ENCODE measurements around the gene PRKCZ. TPM values are rescaled to one million over a fixed set of nuclear protein-coding genes. Genes with fewer than 3 reads are reported as not detected.
A peak's percentile ranks its signal among the peaks of the same experiment; 100 is the strongest.

Gene PRKCZ
- total RNA-seq, 1 experiment from 2014 or later = 0.52 TPM

DNA sequence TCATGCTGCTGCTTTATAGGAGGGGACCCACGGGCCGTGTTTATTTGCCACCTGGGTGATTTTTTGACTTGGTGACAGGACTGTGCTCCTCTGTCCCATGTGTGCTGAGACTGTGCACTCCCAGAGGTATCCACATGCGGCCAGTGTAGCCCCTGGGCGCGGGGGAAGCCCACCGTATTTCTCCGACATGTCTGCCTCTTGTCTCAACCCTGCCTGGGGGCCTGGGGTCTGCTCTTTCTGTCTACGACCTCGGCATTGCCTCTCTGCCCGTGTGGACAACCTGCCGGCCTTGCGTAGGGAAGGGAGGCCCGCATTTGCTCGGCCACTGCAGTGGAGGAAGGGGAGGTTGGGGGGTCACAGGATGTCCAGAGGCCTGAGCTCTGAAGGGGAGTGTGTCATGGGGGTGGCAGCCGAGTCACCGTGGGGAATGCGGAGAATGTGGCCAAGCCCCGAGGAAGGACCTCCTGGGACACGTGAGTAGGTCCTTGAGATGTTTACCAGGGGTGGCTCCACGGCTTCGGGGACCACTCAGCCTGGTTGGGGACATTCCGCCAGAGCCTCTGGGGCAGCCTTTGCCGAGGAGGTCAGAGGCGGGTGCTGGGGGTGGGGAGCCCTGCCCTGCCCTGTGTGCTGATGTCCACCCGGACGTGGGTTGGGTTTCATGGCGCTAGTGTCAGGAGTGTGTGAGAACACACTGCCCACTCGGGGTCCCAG lies 11.0 kb downstream of the PRKCZ start:
- DNase-seq (ENCODE audit: low read depth) = no peak

DNA sequence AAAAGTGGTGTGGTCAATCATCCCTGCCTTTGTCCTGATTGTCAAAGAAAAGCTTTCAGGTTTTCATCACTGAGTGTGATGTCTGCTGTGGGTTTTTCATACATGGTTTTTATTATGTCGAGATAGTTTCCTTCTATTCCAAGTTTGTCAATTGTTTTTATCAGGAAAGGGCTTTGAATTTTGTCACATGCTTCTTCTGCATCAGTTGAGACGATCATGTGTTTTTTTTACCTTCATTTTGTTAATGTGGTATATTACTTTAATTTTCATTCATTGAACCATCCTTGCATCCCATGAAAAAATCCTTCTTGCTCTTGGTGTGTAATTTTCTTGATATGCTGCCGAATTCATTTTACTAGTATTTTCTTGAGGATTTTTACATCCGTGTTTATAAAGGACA lies 15.5 kb downstream of the PRKCZ start:
- no peak for DNase-seq (ENCODE audit: low read depth)

DNA sequence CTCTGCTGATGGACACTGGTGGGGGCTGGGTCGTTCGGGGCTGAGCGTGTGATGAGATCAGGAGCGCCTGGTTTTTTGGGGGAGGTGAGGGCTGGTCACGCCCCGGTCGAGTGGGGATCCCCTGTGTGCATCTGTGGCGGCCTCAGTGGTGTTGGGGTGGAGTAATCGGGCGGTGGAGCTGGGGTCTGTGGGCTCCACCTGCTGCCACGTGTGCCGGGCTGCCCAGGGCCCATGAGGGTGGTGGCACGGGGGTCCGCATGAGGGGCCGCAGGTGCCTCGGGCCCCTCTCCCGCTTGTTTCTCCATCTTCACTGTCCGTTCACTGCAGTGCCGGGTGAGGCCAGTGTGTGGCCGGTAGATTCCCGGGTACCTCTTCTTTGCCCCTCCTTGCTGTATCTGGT lies 17.2 kb downstream of the PRKCZ start:
- no peak for DNase-seq (ENCODE audit: low read depth)

DNA sequence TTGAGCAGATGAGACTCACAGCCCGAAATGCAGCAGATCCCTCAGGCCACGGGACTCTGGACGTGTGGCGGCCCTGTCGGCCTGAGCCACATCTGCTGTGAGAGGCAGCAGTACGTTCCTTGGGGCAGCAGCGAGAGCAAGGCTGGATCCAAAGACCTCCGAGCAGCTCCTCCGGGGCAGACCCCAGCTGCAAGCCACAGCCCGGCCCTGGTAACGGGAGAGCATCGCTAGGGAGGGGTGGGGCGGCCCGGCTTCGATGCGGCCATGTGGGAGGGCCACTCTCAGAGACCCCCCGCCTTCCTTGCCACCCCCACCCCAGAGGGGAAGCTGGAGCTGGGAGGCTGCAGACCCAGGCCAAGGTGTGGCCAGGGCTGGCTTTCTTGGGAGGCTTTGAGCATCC lies 17.8 kb downstream of the PRKCZ start:
- DNase-seq (ENCODE audit: low read depth) = no peak

DNA sequence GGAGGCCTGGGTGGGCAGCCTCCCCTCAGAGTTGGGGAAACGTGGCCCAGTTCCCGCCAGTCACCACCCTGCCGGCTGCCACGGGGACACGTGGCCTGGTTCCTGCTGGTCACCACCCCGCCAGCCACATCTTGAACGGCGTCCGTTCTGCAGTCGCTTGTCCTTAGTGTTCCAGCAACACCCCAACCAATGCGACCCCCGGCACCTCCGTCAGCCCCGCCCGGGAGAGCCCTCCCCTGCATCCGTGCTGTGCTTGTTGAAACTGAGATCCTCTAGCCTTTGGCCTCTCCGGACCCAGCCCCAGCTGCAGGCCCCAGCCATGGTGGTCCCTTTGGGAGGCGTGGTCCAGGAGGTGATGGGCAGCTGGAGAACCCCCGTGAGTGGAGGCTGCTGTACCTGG lies 18.7 kb downstream of the PRKCZ start:
- DNase-seq (ENCODE audit: low read depth) = no peak

DNA sequence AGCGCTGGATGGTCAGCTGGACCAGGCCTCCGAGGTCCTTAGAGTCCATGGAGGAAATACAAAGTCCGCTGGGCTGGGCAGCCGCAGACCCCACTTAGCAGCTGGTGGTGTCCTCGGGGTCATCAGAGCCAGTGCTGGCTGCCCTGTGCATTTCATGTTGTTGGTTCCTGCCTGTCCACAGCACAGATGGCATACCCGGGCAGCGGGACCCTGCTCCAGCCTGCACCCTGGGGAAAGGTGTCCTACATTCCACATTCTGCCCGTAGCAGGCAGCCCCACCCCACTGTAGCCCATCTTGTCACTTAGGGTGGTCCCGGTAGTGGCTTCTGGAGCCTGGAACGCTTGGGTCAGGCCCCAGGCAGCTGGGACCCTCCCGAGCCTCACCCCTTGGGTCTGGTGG lies 19.8 kb downstream of the PRKCZ start:
- DNase-seq (ENCODE audit: low read depth) = no peak

DNA sequence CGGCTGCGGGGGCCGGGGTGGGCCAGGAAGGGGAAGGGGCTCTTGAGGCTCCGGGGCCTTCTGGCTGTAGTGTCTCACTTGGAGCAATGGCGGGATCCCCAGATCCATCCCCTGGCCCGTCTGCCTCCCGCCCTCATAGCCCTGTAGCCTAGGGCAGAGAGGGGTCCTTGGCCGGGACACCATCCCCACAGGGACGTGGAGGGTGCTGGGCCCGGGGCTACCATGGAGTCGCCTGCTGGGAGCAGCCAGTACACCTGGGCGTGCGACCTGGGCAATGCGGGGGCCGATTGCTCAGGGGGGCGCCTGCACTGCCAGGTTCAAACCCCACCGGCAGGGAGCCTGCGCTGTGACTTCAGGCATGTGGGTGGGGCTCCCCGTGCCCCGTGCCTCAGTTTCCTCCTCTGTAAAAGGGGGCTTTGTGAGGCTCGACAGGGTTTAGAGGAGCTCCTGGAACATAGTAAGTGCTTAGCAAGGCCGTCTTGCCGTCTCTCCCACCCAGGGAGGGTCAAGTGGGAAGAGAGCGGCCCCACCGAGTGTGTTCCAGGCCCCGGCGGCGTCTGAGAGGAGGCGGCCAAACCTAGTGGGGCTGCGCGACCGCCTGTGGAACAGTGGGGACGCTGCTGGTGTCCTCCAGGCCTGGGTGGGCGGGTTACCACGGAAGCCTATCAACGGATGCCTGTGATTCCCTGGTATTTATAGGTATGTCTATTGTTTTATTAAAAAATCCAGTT lies 20.8 kb downstream of the PRKCZ start:
- DNase-seq (ENCODE audit: low read depth) = no peak

DNA sequence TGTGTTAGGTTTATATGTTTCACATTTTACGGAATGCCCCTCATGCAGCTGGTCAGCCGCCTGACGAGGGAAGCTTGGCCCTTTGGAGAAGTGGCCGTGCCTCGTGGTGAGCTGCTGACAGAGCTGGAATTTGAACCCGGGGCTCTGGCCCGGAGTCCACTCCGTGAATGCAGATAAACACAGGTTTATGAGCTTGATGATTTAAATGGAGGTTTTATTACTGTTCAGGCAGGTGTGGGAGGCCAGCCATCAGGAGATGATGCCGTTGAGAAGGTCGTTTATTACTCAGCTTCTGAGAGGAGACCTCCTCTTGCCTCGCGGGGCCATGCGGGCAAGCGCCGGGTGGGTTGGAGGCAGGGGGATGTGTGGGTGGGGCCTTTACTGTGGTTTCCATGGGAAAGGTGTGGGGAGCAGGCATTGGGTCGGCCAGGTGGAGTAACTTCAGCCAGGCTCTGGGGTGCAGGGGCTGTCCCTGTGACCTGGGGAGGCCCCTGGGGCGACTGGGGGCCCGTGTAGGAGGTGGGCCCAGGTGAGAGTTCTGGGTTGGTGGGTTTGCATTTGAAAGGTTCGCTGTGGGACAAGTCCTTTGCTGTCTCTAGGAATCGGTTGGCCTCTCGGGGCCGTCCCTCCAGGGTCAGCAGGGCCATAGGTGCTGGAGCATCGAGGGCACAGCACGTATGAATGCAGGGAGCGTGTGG lies 22.0 kb downstream of the PRKCZ start:
- no peak for DNase-seq (ENCODE audit: low read depth)

DNA sequence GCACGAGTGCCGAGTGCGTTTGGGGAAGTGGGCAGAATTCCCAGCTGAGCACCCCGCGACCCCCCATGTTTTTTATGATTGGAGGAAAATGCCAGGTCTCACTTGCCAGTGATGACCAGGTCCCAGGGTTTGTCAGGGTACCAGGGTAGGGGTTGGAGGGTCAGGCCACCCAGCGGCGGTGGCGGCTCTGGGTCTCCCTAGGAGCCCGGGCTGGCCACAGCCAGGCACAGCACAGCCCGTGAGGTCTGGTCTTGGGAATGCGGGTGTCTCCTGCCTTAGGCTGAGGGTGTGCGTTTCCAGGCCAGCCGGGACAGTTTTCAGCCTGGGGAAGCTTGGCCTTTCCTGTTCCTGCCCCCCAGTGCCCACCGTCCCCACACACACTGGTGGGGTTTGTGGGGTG lies 22.7 kb downstream of the PRKCZ start:
- no peak for DNase-seq (ENCODE audit: low read depth)

DNA sequence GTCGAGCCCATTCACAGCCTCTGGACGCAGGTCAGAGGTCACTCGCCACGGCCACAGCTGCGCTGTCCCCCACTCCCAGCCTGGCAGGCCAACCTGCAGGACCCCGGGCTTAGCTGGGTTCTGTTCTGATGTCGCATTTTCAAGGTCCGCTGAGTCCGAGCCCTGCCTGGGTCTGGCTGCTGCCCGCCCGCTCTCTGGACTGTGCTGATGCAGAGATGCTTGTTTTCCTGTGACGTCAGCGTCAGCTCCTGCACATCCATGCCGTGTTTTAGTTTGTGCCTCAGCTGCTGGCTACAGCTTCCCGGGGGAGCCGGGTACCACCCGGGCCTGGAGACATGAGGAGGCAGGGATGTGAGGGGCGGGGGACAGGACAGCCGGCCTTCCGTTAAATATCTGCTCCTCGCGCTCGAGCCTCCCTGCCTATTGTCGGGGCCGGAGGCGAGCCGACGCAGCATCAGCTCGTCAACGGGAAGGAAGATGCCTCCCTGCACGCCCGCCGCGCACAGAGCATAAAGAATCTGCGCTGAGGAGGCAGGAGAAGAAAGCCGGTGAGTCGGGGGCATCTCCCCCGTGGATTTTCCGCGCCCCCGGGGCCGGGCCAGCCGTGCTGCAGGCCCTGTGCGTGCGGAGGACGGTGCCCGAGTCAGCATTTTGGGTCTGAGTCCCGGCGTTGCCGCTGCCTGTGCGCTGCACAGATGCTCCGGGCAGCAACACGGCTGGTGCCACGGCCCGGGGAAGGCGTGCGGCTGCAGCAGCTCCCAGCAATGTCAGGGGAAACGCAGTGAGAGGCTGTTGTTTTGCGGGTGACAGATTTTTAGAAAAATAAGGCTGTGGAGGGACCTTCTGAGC lies 23.4 kb downstream of the PRKCZ start:
- peak; percentile 48 for DNase-seq (ENCODE audit: low read depth)

DNA sequence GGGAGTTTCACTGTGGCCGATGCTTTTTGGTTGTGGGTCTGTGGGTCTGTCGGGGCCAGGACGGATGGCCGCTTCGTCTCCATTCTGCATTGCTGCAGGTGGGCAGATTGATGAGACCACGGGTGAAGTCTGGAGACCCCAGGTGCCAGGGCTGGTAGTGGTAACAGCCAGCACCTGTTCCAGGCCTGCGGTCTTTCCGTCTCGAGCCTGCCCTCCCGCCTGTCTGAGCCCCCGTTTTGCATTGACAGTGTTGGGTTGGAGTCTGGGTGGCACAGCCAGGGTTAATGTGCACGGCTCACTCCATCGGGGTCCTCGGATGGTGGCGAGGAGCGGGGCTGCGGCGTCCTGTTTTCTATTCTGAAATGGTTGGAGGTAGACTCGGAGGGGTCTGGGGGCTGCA lies 24.2 kb downstream of the PRKCZ start:
- no peak for DNase-seq (ENCODE audit: low read depth)

DNA sequence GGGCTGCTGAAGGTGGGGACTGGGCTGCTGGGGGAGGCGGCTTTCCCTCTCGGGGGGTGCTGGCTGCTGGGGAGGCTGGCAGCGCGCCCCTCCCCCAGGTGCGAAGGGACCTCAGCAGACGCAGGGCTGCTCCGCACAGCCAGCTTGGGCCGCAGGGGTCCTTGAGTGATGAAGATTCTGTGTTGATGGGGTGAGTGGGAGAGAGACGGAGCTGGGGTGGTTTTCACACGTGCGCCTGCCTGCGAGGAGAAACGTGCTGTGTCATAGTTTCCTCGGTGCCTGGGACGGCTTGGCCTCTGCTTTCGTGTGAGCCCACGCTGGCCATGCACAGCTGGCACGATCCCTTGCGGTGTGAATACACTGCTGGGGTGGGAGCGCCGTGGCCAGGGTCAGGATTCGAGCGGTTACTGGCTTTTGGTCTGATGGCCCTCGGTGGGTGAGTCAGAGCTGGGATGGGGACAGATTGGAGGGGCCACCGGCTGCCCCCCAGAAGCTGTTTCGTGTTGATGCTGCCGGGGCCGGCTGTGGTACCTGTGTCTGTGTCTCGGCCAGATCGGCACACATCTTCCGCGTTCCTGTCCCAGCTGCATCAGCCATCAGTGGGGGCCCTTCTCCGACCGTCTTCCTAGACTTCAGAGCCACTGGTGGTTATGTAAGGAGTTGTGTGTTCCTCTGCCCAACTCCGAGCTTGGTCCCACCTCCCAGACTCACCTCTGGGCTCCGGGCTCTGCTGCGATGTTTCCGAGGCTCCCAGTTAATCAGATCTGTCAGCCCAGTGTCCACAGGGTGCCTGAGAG lies 24.9 kb downstream of the PRKCZ start:
- DNase-seq (ENCODE audit: low read depth) = no peak

DNA sequence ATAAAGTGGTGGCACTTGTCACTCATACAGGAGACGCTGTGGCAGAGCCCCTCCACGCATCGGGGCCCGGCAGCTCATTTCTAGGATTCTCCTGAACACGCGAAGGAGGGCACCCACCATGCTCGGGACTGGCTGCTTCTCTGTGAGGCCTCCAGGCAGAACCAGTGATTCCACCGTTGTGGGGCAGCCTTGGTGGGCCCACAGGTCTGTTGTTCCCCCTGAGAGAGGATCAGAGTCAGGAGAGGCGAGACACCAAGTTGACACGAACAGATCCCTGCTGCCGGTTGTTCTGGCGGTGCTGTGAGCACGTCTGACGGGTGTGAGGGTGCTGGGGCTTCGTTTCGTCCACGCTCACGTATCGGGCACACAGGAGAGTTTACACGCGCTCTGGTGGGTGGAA lies 26.6 kb downstream of the PRKCZ start:
- DNase-seq (ENCODE audit: low read depth) = no peak

DNA sequence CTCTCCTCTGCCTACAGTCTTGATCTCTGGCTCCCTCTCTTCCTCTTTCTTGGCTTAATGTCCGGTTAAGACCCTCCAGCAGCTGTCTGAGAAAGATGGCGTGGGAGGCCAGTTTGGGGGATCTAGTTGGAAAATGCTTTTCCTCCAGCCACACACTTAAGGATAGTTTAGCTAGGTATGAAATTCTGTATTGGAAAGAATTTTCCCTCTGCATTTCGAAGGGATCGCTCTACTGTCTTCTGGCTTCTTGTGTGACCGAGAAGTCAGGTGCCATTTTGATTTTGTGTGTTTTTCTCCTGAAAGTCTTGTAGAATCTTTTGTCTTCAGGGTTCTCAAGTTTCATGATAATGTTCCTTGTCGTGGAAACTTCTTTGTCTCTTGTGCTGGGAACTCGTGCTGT lies 28.0 kb downstream of the PRKCZ start:
- DNase-seq (ENCODE audit: low read depth) = no peak

DNA sequence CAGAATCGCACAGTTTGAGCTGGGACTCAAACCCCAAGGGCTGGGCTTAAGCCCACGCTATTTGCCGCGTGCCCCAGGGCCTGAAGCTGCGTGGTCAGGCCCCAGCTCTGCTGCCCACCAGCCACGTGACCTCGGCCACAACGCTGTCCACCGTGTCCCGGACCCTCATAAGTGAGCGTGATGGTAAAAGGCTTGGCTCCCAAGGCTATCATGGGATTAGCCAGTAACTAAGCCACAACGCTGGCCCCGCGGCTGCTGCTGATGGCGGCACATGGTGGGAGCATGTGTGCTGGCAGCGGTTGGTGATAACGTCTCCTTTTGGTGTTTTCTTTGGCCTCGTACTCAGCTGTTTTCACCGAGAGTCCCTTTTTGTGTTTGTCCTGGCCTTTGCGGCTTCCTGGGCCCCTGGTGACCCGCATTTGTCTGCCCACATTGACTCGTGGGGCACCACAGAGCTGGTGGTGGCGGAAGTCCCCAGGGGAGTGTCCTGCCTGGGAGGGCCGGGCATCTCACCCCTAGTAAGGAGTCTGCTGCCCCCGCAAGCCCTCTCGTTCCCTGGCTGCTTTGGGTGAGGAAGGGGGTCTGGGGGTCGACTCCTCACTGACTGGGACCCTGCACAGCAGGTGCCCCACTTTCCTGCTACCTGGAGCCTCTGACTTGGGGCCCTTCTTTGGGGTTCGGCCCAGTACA lies 29.3 kb downstream of the PRKCZ start:
- no peak for DNase-seq (ENCODE audit: low read depth)

DNA sequence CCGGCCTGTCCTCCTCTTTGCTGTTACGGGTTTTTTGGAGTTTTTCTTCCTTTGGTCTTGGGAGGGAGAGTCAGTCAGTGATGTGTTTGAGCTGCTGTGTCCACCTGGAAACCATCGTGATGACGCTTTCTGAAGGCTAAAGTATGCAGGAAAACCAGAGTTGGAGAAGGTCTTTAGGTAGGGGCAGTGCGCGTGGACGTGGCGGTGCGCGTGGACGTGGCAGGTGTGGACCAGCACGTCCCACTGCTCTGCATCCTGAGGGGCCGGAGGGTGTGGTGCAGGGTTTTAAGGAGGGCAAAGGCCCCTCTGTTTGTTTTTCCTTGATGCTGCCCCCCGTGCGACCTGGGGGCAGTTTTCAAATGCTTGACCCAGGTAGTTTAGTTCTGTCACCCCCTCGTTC lies 29.9 kb downstream of the PRKCZ start:
- DNase-seq (ENCODE audit: low read depth) = no peak

DNA sequence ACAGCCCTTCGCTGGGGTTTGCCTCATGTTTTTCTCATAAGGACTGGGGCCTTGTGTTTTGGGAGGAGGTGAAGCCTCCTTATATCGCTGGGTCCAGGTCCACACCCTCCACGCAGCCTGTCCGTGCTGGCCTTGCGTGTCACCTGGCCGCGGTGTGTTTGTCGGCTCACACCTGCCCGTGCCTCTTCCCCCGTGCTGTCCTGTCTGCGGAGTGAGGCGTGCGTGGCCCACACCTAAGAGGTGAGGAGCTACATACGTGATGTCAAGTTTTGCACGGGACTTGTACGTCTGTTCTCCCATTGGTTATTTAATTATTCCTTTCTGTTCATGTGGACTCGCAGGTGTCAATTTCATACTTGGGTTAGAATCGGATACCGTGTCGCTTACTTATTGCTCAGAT lies 30.7 kb downstream of the PRKCZ start:
- DNase-seq (ENCODE audit: low read depth) = no peak

DNA sequence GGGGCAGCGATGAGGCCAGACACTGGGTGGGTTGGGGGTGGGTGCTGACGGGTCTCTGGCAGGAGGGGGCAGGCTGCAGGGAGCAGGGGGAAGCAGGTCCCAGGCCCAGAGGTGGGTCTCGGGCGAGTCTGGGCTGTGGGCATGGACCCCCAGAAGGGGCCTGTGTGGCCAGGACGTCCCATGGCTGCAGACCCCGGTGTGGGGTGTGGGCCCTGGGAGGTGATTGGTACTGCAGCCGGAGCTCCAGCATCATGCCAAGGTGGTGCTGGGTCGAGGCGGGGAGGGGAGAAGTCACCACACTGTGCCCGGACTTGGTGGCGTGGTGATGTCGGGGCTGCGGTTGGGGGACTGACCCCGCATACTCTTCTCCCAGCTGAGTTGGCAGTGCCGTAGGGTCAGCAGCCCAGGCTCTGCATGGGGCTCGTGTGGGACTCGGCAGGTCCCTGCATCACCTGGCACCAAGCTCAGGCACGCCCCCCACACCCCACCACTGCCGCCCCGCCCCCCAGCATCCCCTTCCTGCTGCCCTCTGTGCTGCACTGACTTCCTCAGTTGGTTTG lies 31.2 kb downstream of the PRKCZ start:
- no peak for DNase-seq (ENCODE audit: low read depth)

DNA sequence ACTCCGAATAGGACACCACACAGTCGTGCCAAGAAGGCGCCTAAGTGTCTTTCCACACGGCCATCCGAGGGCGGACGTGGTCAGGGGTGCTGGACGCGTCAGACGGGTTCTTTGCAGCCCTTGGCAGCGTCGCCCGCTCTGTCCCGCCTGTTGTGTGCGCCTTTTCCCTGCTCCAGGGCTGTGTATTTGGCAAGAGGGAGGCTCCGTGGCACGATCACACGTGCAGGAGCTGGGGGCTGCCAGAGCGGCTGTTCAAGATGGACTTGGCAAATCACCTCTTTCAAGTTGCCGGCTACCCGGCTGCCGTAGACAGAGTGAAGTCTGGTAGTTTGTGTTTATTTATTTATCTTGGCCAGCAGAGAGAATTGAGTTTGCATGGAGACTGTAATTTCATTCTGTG lies 31.9 kb downstream of the PRKCZ start:
- no peak for DNase-seq (ENCODE audit: low read depth)

DNA sequence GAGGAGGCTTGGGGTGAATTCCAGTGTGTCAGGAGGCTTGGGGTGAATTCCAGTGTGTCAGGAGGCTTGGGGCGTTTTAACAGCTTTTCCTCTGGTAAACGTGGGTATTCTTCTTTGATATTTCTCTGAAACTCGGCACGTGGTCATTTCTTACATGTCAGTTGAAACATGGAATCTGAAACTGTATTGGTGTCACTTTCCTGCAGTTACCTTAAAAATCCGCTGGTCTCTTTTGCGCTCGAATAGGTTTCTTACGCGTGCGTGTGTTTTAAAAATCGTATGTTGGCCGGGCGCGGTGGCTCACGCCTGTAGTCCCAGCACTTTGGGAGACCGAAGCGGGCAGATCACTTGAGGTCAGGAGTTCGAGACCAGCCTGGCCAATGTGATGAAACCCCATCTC lies 33.5 kb downstream of the PRKCZ start:
- no peak for DNase-seq (ENCODE audit: low read depth)

Data from LHCN-M2 (cell line).